Urinary bladder (tissue), 4 donors: ENCODE data around the gene TMTC4. TPM values are rescaled to one million over a fixed set of nuclear protein-coding genes. Genes with fewer than 3 reads are reported as not detected.

Experiments used
- DNase-seq: peaks from one replicate; pipeline ENCODE4 v3.0.0-alpha.2; 2015; ENCODE audit errors: extremely low spot score
- H3K27ac ChIP-seq: one replicate; pipeline ENCODE4 v1.5.1; 2013; ENCODE audit warnings: low read depth, mild to moderate bottlenecking, moderate library complexity
- H3K36me3 ChIP-seq: one replicate; pipeline ENCODE4 v1.6.1; 2013; ENCODE audit warnings: mild to moderate bottlenecking, moderate library complexity; ENCODE audit not compliant: insufficient read depth
- H3K4me1 ChIP-seq: one replicate; pipeline ENCODE4 v1.6.1; 2013; ENCODE audit warnings: mild to moderate bottlenecking, moderate library complexity; ENCODE audit not compliant: insufficient read depth
- H3K4me3 ChIP-seq: one replicate; pipeline ENCODE4 v1.5.1; 2013; ENCODE audit warnings: low read depth, low read length
- WGBS: extraction: QIAGEN DNeasy Blood & Tissue Kit; methylation state at CpG from one replicate; pipeline ENCODE4 v1.1.7; 2013; 5-methylcytosine and 5-hydroxymethylcytosine counted together
- polyA plus RNA-seq: library from polyadenylated mRNA; stranded (reverse); fragments of 200-250 nt; gene quantifications from one replicate; pipeline ENCODE4 v1.2.3, GENCODE V29; 2013
- total RNA-seq: library from RNA; depleted of rRNA; stranded (reverse); fragments of >200 nt; gene quantifications from one replicate; pipeline ENCODE4 v1.2.3, GENCODE V29; 2014
- donor health status: healthy with polysubstance abuse.
- donor health status: healthy.

TMTC4 gene
- total and polyA plus RNA-seq, 2 donors = 14.0 to 29.7 TPM

GRCh38 chr13:100675661-100676129, 1.1 kb upstream of the TMTC4 start:
- Histone ChIP-seq H3K27ac (no peak overlapping the region), H3K36me3 (no peaks in the 10 kb centered on the region), H3K4me3 (peak overlapping the region; percentile 95), H3K4me1 (no peaks in the 10 kb centered on the region)
- DNase-seq = no peak
- WGBS = 19% methylated on average over 15 of the region's 15 CpGs

- WGBS = under 1% methylated on average over 67 of the region's 67 CpGs
Measured at GRCh38 chr13:100674872-100675660, 471 bp upstream of the TMTC4 start.

GRCh38 chr13:100673713-100674571, 653 bp downstream of the TMTC4 start:
- H3K27ac ChIP-seq = peak overlapping the region; percentile 86
- DNase-seq = peak; percentile 48
- no peaks in the 10 kb centered on the region for H3K36me3 ChIP-seq
- under 1% methylated on average over 86 of the region's 86 CpGs for WGBS
- no peaks in the 10 kb centered on the region for H3K4me1 ChIP-seq
- H3K4me3 ChIP-seq = peak overlapping the region; percentile 95

More at GRCh38 chr13:100674872-100675660, 471 bp upstream of the TMTC4 start:
- no peaks in the 10 kb centered on the region for H3K36me3 ChIP-seq
- no peaks in the 10 kb centered on the region for H3K4me1 ChIP-seq
- DNase-seq = peak; percentile 93
- H3K4me3 ChIP-seq = peak overlapping the region; percentile 95
- H3K27ac ChIP-seq = peak overlapping the region; percentile 47

GRCh38 chr13:100673376-100673712, 1.3 kb downstream of the TMTC4 start:
- Histone ChIP-seq H3K27ac (no peak overlapping the region), H3K4me3 (peak overlapping the region; percentile 95), H3K36me3 (no peaks in the 10 kb centered on the region), H3K4me1 (no peaks in the 10 kb centered on the region)
- 32% methylated on average over 11 of the region's 11 CpGs for WGBS
- no peak for DNase-seq

GRCh38 chr13:100671389-100672182, 3.0 kb downstream of the TMTC4 start:
- no peak for DNase-seq
- no peaks in the 10 kb centered on the region for H3K4me1 ChIP-seq
- H3K27ac ChIP-seq = no peak overlapping the region
- H3K36me3 ChIP-seq = no peaks in the 10 kb centered on the region
- no peak overlapping the region for H3K4me3 ChIP-seq
- 89% methylated on average over 11 of the region's 11 CpGs for WGBS

GRCh38 chr13:100668408-100668807, 6.2 kb downstream of the TMTC4 start:
- WGBS = 92% methylated on average over 7 of the region's 7 CpGs
- Histone ChIP-seq H3K36me3 (no peaks in the 10 kb centered on the region), H3K4me1 (no peaks in the 10 kb centered on the region), H3K4me3 (no peak overlapping the region), H3K27ac (no peak overlapping the region)
- no peak for DNase-seq

GRCh38 chr13:100667894-100668293, 6.7 kb downstream of the TMTC4 start:
- no peak for DNase-seq
- Histone ChIP-seq H3K36me3 (no peaks in the 10 kb centered on the region), H3K4me3 (no peak overlapping the region), H3K27ac (no peak overlapping the region), H3K4me1 (no peaks in the 10 kb centered on the region)
- WGBS = 96% methylated on average over 9 of the region's 9 CpGs

GRCh38 chr13:100666124-100666523, 8.5 kb downstream of the TMTC4 start:
- Histone ChIP-seq H3K36me3 (no peaks in the 10 kb centered on the region), H3K27ac (no peak overlapping the region), H3K4me1 (no peaks in the 10 kb centered on the region), H3K4me3 (no peak overlapping the region)
- DNase-seq = peak; percentile 35
- WGBS = 66% methylated on average over 5 of the region's 5 CpGs

GRCh38 chr13:100665403-100665802, 9.2 kb downstream of the TMTC4 start:
- Histone ChIP-seq H3K4me1 (no peaks in the 10 kb centered on the region), H3K36me3 (no peaks in the 10 kb centered on the region), H3K27ac (no peak overlapping the region), H3K4me3 (no peak overlapping the region)
- 91% methylated on average over 9 of the region's 9 CpGs for WGBS
- DNase-seq = no peak

- Histone ChIP-seq H3K36me3 (no peaks in the 10 kb centered on the region), H3K27ac (no peak overlapping the region), H3K4me3 (no peak overlapping the region), H3K4me1 (no peaks in the 10 kb centered on the region)
- 95% methylated on average over 10 of the region's 10 CpGs for WGBS
- no peak for DNase-seq
Measured at GRCh38 chr13:100664171-100664900, 10.3 kb downstream of the TMTC4 start.

- Histone ChIP-seq H3K4me1 (no peaks in the 10 kb centered on the region), H3K27ac (no peak overlapping the region)
Measured at GRCh38 chr13:100662468-100663211, 12.0 kb downstream of the TMTC4 start.

GRCh38 chr13:100660761-100661160, 13.8 kb downstream of the TMTC4 start:
- H3K36me3 ChIP-seq = peaks cover 1% of the 10 kb centered on the region
- H3K27ac ChIP-seq = no peak overlapping the region
- no peak overlapping the region for H3K4me3 ChIP-seq
- WGBS = 83% methylated on average over 8 of the region's 8 CpGs
- H3K4me1 ChIP-seq = no peaks in the 10 kb centered on the region
- DNase-seq = no peak

More at GRCh38 chr13:100662468-100663211, 12.0 kb downstream of the TMTC4 start:
- WGBS = 77% methylated on average over 24 of the region's 24 CpGs
- no peaks in the 10 kb centered on the region for H3K36me3 ChIP-seq
- no peak overlapping the region for H3K4me3 ChIP-seq
- no peak for DNase-seq
